HepG2 (cell line): Measurements from ENCODE around the gene ATF3. TPM values are rescaled to one million over a fixed set of nuclear protein-coding genes. Genes with fewer than 3 reads are reported as not detected.

Source experiments
- BRD4 ChIP-seq: sonication (generic); formaldehyde crosslinking; IDR thresholded peaks from 2 replicates; pipeline ENCODE4 v1.4.0; 2020; ENCODE audit warnings: missing genetic modification reagents
- HNRNPUL1 ChIP-seq: fragments of 200-400 bp; formaldehyde crosslinking; IDR thresholded peaks from 2 replicates; pipeline ENCODE4 v1.6.1; 2017; ENCODE audit warnings: low read depth, mild to moderate bottlenecking, low read length, moderate library complexity
- IKZF1 ChIP-seq: fragments of 450-650 bp; IDR thresholded peaks from 2 replicates; pipeline ENCODE4 v1.7.1; 2016
- MEIS2 ChIP-seq: sonication (generic); formaldehyde crosslinking; IDR thresholded peaks from 2 replicates; pipeline ENCODE4 v1.9.0; 2021; ENCODE audit warnings: mild to moderate bottlenecking, missing genetic modification reagents
- PHF21A ChIP-seq: sonication (generic); formaldehyde crosslinking; IDR thresholded peaks from 2 replicates; pipeline ENCODE4 v1.5.0; 2020; ENCODE audit warnings: mild to moderate bottlenecking, missing genetic modification reagents
- RAD21 ChIP-seq: fragments of 450-650 bp; formaldehyde crosslinking; IDR thresholded peaks from 2 replicates; pipeline ENCODE4 v1.5.0; 2020; ENCODE audit warnings: mild to moderate bottlenecking
- ZFAT ChIP-seq: sonication (generic); formaldehyde crosslinking; conservative IDR thresholded peaks from 2 replicates; pipeline ENCODE4 v1.8.1; 2023; ENCODE audit warnings: missing genetic modification reagents, inconsistent platforms
- ZNF318 ChIP-seq: sonication (generic); formaldehyde crosslinking; IDR thresholded peaks from 2 replicates; pipeline ENCODE4 v1.4.0; 2020; ENCODE audit warnings: mild to moderate bottlenecking, missing genetic modification reagents
- ZNF484 ChIP-seq: sonication (generic); formaldehyde crosslinking; IDR thresholded peaks from 2 replicates; pipeline ENCODE4 v1.5.1; 2020; ENCODE audit warnings: mild to moderate bottlenecking, low read depth, missing genetic modification reagents, borderline replicate concordance
- ZNF530 ChIP-seq: sonication (generic); formaldehyde crosslinking; IDR thresholded peaks from 2 replicates; pipeline ENCODE4 v1.5.0; 2020; ENCODE audit warnings: low read depth, mild to moderate bottlenecking, missing genetic modification reagents
- ZNF557 ChIP-seq: sonication (generic); formaldehyde crosslinking; IDR thresholded peaks from 2 replicates; pipeline ENCODE4 v1.4.0; 2020; ENCODE audit warnings: missing genetic modification reagents
- ZNF616 ChIP-seq: sonication (generic); formaldehyde crosslinking; IDR thresholded peaks from 2 replicates; pipeline ENCODE4 v1.5.0; 2020; ENCODE audit warnings: low read depth, mild to moderate bottlenecking, missing genetic modification reagents
- ZNF674 ChIP-seq: sonication (generic); formaldehyde crosslinking; IDR thresholded peaks from 2 replicates; pipeline ENCODE4 v1.5.0; 2020; ENCODE audit warnings: low read depth, mild to moderate bottlenecking, missing genetic modification reagents
- ZNF891 ChIP-seq: sonication (generic); formaldehyde crosslinking; IDR thresholded peaks from 2 replicates; pipeline ENCODE4 v1.5.0; 2020; ENCODE audit warnings: mild to moderate bottlenecking, missing genetic modification reagents
- ZSCAN31 ChIP-seq: sonication (generic); formaldehyde crosslinking; IDR thresholded peaks from 2 replicates; pipeline ENCODE4 v1.5.0; 2020; ENCODE audit warnings: low read depth, mild to moderate bottlenecking, missing genetic modification reagents
- polyA plus RNA-seq, 8 experiments: library from polyadenylated mRNA; depleted of rRNA in 3 of 8; stranded (reverse) in 7 of 8; unstranded in 1 of 8; fragments of >200 nt; fragmentation: Illumina TruSeq in 4 of 8; extraction: Trizol in 4 of 8; gene quantifications; 2 replicates each; pipeline versions ENCODE4 v1.2.1 to v1.2.3, GENCODE V29; 2011 to 2016; ENCODE audit warnings: low read depth in 4 of 8, missing spikeins in 1 of 8, mixed read lengths in 1 of 8; ENCODE audit not compliant: insufficient read depth in 1 of 8
- total RNA-seq, 5 experiments: library from RNA; depleted of rRNA; stranded (reverse); fragments of >200 nt; fragmentation: Illumina TruSeq; extraction: Trizol; gene quantifications; 2 replicates each; pipeline ENCODE4 v1.2.3, GENCODE V29; 2016; ENCODE audit warnings: low read depth in 1 of 5
- TF ChIP-seq, protein P1 (sequence below): sonication (generic); formaldehyde crosslinking; IDR thresholded peaks from 2 replicates; pipeline ENCODE4 v1.9.0; 2022; ENCODE audit warnings: low read depth, missing genetic modification reagents
- TF ChIP-seq, protein P2 (sequence below): sonication (generic); formaldehyde crosslinking; IDR thresholded peaks from 2 replicates; pipeline ENCODE4 v1.4.0; 2020; ENCODE audit warnings: missing genetic modification reagents, mild to moderate bottlenecking, borderline replicate concordance

ATF3 gene
- total and polyA plus RNA-seq, 2 of the 13 experiments (the other 11 are each of a cell fraction or from before 2014, with no cell fraction given) = 5.0 to 13.0 TPM

GRCh38 chr1:212608392-212608958, at the start of gene ATF3 (continued):
- TF ChIP-seq, protein P1, sequence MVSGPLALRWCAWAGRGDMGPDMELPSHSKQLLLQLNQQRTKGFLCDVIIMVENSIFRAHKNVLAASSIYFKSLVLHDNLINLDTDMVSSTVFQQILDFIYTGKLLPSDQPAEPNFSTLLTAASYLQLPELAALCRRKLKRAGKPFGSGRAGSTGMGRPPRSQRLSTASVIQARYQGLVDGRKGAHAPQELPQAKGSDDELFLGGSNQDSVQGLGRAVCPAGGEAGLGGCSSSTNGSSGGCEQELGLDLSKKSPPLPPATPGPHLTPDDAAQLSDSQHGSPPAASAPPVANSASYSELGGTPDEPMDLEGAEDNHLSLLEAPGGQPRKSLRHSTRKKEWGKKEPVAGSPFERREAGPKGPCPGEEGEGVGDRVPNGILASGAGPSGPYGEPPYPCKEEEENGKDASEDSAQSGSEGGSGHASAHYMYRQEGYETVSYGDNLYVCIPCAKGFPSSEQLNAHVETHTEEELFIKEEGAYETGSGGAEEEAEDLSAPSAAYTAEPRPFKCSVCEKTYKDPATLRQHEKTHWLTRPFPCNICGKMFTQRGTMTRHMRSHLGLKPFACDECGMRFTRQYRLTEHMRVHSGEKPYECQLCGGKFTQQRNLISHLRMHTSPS (CRISPR knock-in tag) = 0 out of 2 replicates have a peak, but pooled peaks have one; percentile 43
- TF ChIP-seq ZNF318 = no peak
- peak; percentile 75; the same call in 1 of the 2 replicates for TF ChIP-seq MEIS2 (CRISPR knock-in tag)
- no peak for TF ChIP-seq ZNF530 (CRISPR knock-in tag)
- TF ChIP-seq ZNF484 = no peak
- no peak for TF ChIP-seq HNRNPUL1
- no peak for TF ChIP-seq IKZF1
- TF ChIP-seq, protein P2, sequence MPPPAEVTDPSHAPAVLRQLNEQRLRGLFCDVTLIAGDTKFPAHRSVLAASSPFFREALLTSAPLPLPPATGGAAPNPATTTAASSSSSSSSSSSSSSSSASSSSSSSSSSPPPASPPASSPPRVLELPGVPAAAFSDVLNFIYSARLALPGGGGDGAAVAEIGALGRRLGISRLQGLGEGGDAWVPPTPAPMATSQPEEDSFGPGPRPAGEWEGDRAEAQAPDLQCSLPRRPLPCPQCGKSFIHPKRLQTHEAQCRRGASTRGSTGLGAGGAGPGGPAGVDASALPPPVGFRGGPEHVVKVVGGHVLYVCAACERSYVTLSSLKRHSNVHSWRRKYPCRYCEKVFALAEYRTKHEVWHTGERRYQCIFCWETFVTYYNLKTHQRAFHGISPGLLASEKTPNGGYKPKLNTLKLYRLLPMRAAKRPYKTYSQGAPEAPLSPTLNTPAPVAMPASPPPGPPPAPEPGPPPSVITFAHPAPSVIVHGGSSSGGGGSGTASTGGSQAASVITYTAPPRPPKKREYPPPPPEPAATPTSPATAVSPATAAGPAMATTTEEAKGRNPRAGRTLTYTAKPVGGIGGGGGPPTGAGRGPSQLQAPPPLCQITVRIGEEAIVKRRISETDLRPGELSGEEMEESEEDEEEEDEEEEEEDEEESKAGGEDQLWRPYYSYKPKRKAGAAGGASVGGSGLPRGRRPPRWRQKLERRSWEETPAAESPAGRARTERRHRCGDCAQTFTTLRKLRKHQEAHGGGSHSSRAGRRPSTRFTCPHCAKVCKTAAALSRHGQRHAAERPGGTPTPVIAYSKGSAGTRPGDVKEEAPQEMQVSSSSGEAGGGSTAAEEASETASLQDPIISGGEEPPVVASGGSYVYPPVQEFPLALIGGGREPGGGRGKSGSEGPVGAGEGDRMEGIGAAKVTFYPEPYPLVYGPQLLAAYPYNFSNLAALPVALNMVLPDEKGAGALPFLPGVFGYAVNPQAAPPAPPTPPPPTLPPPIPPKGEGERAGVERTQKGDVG = no peak
- TF ChIP-seq ZNF616 = 0 out of 2 replicates have a peak, but pooled peaks have one; percentile 21
- TF ChIP-seq ZFAT (CRISPR knock-in tag) = no peak
- peak; percentile 73; the same call in 1 of the 2 replicates for TF ChIP-seq ZNF891 (CRISPR knock-in tag)
- TF ChIP-seq ZNF674 = no peak; the same call in 1 of the 2 replicates
- peak; percentile 44; the same call in 1 of the 2 replicates for TF ChIP-seq ZSCAN31 (CRISPR knock-in tag)
- TF ChIP-seq PHF21A (CRISPR knock-in tag) = peak; percentile 73
- no peak for TF ChIP-seq BRD4 (CRISPR knock-in tag)
- no peak for TF ChIP-seq RAD21 (CRISPR knock-in tag)
- no peak for TF ChIP-seq ZNF557 (CRISPR knock-in tag)
